ENCODE measurements around the gene CRISP2. TPM values are rescaled to one million over a fixed set of nuclear protein-coding genes. Genes with fewer than 3 reads are reported as not detected.

The CRISP2 gene
- total and polyA plus RNA-seq, 2 donors (not counting 3 experiments of a cell fraction or from before 2014, with no cell fraction given), result not detected

DNA sequence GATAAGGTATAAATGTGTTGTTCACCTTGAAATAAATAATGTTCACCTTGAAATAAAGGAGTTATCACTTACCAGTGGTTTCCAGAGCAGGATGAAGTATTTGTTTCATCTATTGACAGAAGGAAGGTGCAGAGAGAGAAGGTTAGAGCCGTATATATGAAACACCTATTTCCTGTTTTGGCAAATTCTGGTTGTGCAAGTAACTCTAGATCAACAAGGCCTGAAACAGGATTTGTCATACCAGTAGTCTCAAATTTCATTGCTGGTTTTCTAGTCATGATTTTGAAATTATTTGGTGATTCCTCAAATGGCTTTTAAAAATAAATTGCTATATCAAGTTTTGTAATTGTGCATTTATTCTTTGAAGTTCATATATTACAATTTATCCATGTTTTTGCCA, 30.9 kb upstream of the CRISP2 start, which contains the start of gene CRISP3:
Gene CRISP3 (minus strand): TSS at position 130 of the 400 bp plus-strand sequence. CDS start 21 bp downstream, at position 109.
- DNase-seq (ENCODE audit: low read depth, low spot score) (no peak), FAIRE-seq (no peak)
- no peaks in the 10 kb centered on the region for H3K27me3 ChIP-seq (ENCODE audit: control insufficient read depth in 2 of 2, insufficient read depth in 2 of 2, low read length in 2 of 2)
- no peaks in the 10 kb centered on the region for H3K79me2 ChIP-seq (ENCODE audit: control insufficient read depth, insufficient read depth, low read length)
- no TSS peak for BruUV-seq (replicated peaks)
- intact Hi-C loops (cut with micrococcal nuclease), result no loop called here
- dilution Hi-C loops (cut with MboI; ENCODE audit: extremely low pct_ligation_motif_present, low sequenced_read_pairs), result no loop called here
- no peaks in the 10 kb centered on the region for H3K4me1 ChIP-seq (ENCODE audit: control insufficient read depth, extremely low read depth, insufficient read depth, low read length)
- no peak within 1 kb of the TSS for H3K9ac ChIP-seq (replicated peaks; ENCODE audit: extremely low read depth, insufficient read depth, low read length)
- no peaks in the 10 kb centered on the region for H3K9me3 ChIP-seq (replicated peaks; ENCODE audit: control insufficient read depth, insufficient read depth, low read length)
- H4K20me1 ChIP-seq (replicated peaks; ENCODE audit: control insufficient read depth, extremely low read depth, insufficient read depth, low read length), result no peaks in the 10 kb centered on the region
- H3K4me3 ChIP-seq (replicated peaks in 1 of 3; ENCODE audit: insufficient read depth in 1 of 3, low read depth in 1 of 3, low read length in 3 of 3), result no peak within 1 kb of the TSS
- TF ChIP-seq JUN (IDR thresholded peaks at IDR 0.05; ENCODE audit: borderline replicate concordance, insufficient read depth, insufficient read length, low read depth), result no peak
- no peak for TF ChIP-seq FOS (IDR thresholded peaks at IDR 0.05; ENCODE audit: borderline replicate concordance, insufficient read depth, low read length)
- TF ChIP-seq, protein P1, sequence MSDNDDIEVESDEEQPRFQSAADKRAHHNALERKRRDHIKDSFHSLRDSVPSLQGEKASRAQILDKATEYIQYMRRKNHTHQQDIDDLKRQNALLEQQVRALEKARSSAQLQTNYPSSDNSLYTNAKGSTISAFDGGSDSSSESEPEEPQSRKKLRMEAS (IDR thresholded peaks at IDR 0.05; ENCODE audit: insufficient read depth, insufficient read length), result no peak
- TF ChIP-seq GATA2 (IDR thresholded peaks at IDR 0.05; ENCODE audit: insufficient read depth, insufficient read length, low read depth, low read length), result no peak
- TF ChIP-seq POLR2A (IDR thresholded peaks at IDR 0.05; ENCODE audit: low read depth, low read length), result no peak
- TF ChIP-seq MYC (IDR thresholded peaks at IDR 0.05; ENCODE audit: low read depth, low read length), result no peak
- no peak for TF ChIP-seq POLR2AphosphoS5 (IDR thresholded peaks at IDR 0.05; ENCODE audit: insufficient read depth, low read depth, low read length)
- no peak for TF ChIP-seq CTCF (IDR thresholded peaks at IDR 0.05; ENCODE audit: extremely low read depth in 1 of 2, insufficient read depth in 1 of 2, low read depth in 1 of 2, low read length in 2 of 2)
- TF ChIP-seq EZH2 (IDR thresholded peaks at IDR 0.05; ENCODE audit: borderline replicate concordance, low read depth, low read length, severe bottlenecking), result no peak
- CTCF ChIA-PET, result no interaction called here
- H3K4me2 ChIP-seq (ENCODE audit: insufficient read depth, low read length), result no peak within 1 kb of the TSS
- H2AFZ ChIP-seq (ENCODE audit: low read depth, low read length), result no peak within 1 kb of the TSS
- H3K9me1 ChIP-seq (replicated peaks; ENCODE audit: control insufficient read depth, extremely low read depth, insufficient read depth, low read length), result no peaks in the 10 kb centered on the region
- no peaks in the 10 kb centered on the region for H3K36me3 ChIP-seq (ENCODE audit: control insufficient read depth in 2 of 2, extremely low read depth in 1 of 2, insufficient read depth in 2 of 2, low read length in 2 of 2)
- POLR2A ChIA-PET, result no interaction called here
- no peak within 1 kb of the TSS for H3K27ac ChIP-seq (ENCODE audit: insufficient read depth, low read depth, low read length)
